GM19043 (cell line): ENCODE results near the gene PPP1R16B.
"Not testable (repeated sequence)": the region's sequence is repeated elsewhere in the genome, so short reads cannot be mapped to it uniquely, and the experiment has no call there.

Experiments
- ATAC-seq: cut with Tn5 transposase; IDR thresholded peaks from one replicate; pipeline ENCODE4 v1.9.1; 2021; ENCODE audit warnings: low read depth; ENCODE audit not compliant: unreplicated experiment

PPP1R16B gene

DNA sequence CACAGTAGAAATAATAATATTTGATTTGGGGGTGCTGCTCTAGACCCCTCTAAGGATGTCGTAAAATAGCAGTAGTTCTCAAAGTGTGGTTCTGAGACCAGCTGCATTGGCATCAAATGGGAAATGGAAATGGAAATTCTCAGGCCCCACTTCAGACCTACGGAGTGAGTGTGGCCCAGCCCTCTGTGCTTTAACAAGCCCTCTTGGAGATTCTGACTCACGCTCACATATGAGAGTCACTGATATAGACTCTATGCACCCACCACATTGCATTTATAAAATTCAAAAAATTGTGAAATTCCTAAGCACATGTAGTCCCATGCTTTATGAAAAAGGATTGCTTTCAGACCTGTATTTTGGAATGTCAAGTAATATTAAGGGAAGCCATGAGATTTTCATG, 14.2 kb upstream of the PPP1R16B start:
- ATAC-seq = no peak

GRCh38 chr20:38791940-38792339, 13.6 kb upstream of the PPP1R16B start:
- no peak for ATAC-seq

DNA sequence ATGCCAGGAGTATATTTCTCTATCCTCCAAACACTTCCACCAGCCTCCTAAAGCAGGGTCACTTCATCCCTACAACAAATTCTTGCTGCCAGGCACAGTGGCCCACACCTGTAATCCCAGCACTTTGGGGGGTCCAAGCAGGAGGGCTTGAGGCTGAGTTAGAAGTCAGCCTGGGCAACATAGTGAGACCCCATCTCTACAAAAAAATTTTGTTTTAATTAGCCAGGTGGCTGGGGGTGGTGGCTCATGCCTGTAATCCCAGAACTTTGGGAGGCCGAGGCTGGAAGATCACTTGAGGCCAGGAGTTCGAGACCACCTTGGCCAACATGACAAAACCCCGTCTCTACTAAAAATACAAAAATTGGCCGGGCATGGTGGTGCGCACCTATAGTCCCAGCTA, 11.4 kb upstream of the PPP1R16B start:
- ATAC-seq = not testable (repeated sequence)

GRCh38 chr20:38798266-38798665, 7.2 kb upstream of the PPP1R16B start:
- no peak for ATAC-seq

DNA sequence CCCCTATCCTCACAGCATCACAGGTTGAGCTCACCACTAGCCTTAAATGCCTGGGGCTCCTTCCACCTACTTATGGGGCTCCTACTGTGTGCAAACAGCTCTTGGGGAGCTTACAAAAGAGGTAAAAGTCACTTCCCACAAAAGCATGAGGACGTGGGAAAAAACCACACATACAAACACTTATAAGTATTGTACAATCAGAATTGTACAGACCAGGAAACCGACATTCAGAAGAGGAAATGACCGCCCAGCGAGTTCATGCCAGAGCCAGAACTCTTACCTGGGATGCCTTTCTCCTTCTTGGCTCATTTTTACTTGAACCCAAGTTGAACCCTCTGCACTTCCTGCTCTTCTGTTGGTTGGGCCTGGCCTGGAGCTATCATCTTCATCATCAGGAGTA, 6.3 kb upstream of the PPP1R16B start:
- ATAC-seq = no peak

- no peak for ATAC-seq
These were observed 4.6 kb upstream of the PPP1R16B start for GRCh38 chr20:38800882-38801281.

GRCh38 chr20:38804221-38804620, 1.3 kb upstream of the PPP1R16B start:
- no peak for ATAC-seq

GRCh38 chr20:38804682-38805501, 605 bp upstream of the PPP1R16B start:
- no peak for ATAC-seq

GRCh38 chr20:38805958-38806854, 709 bp downstream of the PPP1R16B start:
- no peak for ATAC-seq

GRCh38 chr20:38806855-38807655, 1.6 kb downstream of the PPP1R16B start:
- no peak for ATAC-seq

GRCh38 chr20:38809942-38810341, 4.4 kb downstream of the PPP1R16B start:
- no peak for ATAC-seq

DNA sequence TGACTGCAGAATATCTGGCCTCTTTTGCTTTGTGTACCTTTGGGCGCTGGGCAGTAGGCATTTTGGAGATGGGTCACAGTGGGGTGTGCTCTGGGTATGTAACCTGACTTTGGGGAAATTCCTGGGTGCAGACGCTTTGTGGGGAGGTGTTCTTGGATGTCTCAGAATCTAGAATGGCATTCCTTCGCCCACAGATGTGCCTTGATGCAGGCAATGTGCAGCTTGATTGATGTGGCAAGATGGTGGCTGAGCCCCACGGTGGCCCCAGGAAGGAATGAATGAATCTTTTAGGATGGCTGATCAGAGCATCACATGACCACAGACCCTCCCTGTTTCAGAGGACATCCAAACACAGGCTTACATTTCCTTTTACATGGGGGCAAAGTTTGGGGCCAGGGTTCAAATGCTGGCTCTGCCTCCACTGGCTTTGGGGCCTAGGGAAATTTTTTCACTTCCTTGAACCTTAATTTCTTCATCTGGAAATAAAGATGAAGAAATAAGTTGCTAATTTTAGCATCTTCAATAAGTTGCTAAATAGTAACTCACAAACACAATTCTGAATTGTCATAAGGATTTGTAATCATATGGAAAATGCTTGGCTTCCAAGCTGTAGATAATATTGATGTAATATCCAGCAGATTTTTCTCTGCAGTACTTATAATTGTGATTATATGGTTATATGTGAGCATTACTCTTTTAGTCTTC, 5.6 kb downstream of the PPP1R16B start:
- no peak for ATAC-seq

DNA sequence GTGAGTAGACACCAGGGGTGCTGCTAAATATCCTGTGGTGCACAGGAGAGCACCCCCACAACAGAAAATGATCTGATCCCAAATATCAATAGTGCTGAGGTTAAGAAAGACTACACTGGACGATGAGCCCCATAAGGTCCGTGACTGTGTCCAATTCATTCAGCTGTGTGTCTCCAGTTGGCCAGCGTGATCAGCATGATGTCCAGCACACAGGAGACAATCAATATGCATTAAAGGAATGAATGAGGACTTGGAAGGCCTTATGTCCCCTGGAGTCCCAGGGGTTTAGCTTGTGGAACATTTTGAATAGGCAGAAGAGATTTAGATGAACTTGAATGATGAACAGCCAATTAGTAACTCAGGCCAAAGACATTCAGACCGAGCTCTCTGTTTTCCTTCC, 6.3 kb downstream of the PPP1R16B start:
- no peak for ATAC-seq

DNA sequence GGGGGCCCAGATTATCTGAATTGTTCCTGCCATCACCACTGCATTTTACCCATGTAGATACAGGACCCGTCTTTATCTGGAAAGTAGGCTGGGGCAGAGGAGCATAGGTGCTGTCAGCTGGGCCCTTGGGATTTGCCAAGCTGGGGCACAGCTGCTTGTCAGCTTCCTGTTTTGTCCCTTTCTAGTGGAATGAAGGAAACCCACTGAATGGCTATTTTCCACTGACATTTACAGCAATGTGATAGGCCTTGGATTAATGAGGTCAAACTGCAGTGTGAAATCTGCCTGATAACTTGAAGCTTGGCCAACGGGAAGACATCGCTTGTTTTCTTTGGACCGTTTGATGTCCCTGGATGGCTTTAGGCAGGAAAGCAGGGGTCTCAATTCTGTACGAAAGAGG, 6.7 kb downstream of the PPP1R16B start:
- ATAC-seq = no peak

DNA sequence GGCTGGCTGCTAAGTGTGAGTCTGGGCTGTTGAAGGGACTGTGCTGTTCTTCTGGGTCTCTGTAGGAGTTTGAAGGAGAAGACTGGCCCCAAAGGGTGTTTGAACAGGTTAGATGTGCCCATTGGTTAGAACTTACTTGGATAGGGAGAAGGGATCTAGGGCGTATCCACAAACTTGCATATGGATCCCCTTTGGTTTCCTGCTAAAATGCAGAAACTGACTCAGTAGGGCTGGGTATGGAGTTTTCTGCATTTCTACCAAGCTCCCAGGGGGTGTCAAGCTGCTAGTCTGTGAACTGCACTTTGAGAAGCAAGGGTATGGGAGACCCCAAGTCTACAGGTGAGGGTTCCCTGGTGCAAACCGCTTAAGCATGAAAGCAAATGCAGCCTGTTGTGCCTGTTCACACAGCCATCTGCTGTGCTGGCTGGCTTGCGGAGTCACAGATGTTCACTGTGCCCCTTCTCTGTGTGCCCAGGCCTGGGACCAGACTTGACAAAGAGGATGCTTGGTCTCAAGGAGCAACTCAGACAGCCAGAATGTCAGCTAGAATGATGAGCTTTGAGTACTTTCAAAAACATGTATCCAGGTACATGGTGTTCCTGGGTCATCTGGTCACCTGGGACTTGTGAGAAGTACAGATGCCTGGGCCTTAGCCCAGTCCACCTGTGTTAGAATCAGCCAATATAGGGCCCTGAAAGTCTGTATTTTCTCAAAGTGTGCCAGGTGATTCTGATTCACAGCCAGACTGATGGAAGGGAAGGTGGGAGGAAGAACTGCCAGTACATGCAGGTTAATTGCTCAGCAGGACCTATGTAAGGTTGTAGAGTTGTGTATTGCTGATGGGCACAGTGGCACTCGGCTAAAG, 7.4 kb downstream of the PPP1R16B start:
- ATAC-seq = no peak

DNA sequence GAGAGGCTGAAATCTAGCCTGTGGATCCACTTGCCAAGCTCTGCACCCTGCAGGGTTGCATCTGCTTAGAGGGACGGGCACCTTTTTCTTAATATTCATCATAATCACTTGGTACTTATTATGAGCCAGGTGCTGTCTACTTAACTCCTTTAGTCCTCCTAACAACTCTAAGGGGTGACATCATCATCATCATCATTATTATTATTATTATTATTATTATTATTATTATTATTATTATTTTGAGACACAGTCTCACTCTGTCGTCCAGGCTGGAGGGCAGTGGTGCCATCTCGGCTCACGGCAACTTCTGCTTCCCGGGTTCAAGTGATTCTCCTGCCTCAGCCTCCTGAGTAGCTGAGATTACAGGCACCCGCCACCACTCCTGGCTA, 8.1 kb downstream of the PPP1R16B start:
- ATAC-seq = not testable (repeated sequence)

DNA sequence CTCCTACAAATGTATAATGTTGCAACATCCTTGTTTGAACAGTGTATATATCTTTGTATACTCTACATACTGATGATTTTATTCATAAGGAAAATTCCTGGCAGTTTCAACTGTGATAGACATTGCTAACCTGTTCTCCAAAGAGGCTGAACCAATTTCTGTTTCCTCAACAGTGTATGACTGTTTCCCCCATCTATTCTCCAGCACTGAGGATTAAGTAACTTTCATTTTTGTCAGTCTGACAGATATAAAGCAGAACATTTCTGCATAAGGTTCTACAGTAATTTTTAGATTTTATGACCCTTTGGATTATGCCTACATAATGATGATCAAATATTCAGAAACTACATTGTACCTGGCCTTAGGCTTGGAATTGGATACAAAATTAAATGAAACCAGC, 9.9 kb downstream of the PPP1R16B start:
- no peak for ATAC-seq

DNA sequence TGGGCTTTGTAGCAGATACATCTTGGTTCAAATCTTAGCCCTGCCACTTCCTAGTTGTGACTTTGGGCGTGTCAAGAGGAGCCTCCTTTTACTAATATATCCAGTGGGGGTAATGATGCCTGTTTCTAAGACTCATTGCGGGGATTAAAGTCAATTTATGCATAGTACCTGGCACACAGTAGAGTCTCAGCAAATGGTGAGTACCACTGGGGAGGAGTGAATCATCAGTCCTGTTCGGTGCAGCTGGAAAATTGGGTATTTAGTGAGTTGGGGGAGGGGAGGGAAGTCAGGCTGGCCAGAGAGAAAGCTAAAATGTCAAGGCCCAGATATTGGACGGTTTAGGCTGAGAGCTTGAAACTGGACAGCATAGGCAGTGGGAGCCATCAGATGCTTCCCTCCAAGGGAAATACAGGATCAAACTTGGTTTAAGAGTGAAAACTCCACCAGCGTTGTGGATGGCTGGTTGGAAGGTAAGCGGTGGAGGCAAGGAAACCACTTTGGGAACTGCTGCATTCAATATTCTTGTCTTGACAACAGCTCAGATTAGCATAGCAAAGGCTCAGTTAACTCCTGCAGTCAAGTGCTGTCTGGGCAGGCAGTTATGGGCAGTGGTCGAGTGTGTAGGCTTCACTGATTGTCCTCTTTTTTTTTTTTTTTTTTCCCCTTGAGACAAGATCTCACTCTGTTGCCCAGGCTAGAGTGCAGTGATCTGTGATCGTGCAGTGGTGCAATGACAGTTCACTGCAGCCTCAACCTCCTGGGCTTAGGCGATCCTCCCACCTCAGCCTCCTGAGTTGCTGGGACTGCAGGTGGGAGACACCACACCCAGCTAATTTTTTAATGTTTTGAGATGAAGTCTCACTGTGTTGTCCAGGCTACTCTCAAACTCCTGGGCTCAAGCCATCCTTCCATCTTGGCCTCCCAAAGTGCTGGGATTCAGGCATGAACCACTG, 12.9 kb downstream of the PPP1R16B start:
- no peak for ATAC-seq
